HG03060 (cell line): ENCODE data around the gene TRIP13.

Experiments
- ATAC-seq: cut with Tn5 transposase; IDR thresholded peaks from one replicate; pipeline ENCODE4 v1.9.1; 2021; ENCODE audit warnings: low read depth, moderate number of reproducible peaks; ENCODE audit not compliant: unreplicated experiment

Gene TRIP13

GRCh38 chr5:854217-854616, 38.5 kb upstream of the TRIP13 start:
- no peak for ATAC-seq

GRCh38 chr5:854966-855743, 37.5 kb upstream of the TRIP13 start:
- no peak for ATAC-seq

- no peak for ATAC-seq
Measured at GRCh38 chr5:855771-856530, 36.7 kb upstream of the TRIP13 start.

- ATAC-seq: no peak
Measured at GRCh38 chr5:856531-857425, 35.9 kb upstream of the TRIP13 start.

- ATAC-seq: no peak
Measured at GRCh38 chr5:858726-859125, 34.0 kb upstream of the TRIP13 start.

- no peak for ATAC-seq
Measured at GRCh38 chr5:859391-859790, 33.3 kb upstream of the TRIP13 start.

GRCh38 chr5:859798-860296, 32.8 kb upstream of the TRIP13 start:
- no peak for ATAC-seq

- no peak for ATAC-seq
Measured at GRCh38 chr5:860506-861150, 32.1 kb upstream of the TRIP13 start.

GRCh38 chr5:861442-862366, 31.0 kb upstream of the TRIP13 start:
- ATAC-seq: no peak

- ATAC-seq: no peak
Measured at GRCh38 chr5:862367-863243, 30.1 kb upstream of the TRIP13 start.

- ATAC-seq: no peak
Measured at GRCh38 chr5:863244-863805, 29.4 kb upstream of the TRIP13 start.

- ATAC-seq: no peak
Measured at GRCh38 chr5:864492-865167, 28.1 kb upstream of the TRIP13 start.

GRCh38 chr5:865168-865521, 27.5 kb upstream of the TRIP13 start:
- no peak for ATAC-seq

- no peak for ATAC-seq
Measured at GRCh38 chr5:865771-866170, 26.9 kb upstream of the TRIP13 start.

GRCh38 chr5:867300-867870, 25.3 kb upstream of the TRIP13 start:
- ATAC-seq: no peak

- no peak for ATAC-seq
Measured at GRCh38 chr5:868428-869135, 24.1 kb upstream of the TRIP13 start.

GRCh38 chr5:870956-871355, 21.7 kb upstream of the TRIP13 start:
- no peak for ATAC-seq
